Effector CD8-positive, alpha-beta T cell (primary cell): ENCODE data around the gene CACNG1.

ENCODE experiments used
- DNase-seq: peaks from one replicate; lab custom pipeline; 2025; lab: John Stamatoyannopoulos, UW
- total RNA-seq, 4 experiments: gene quantifications; one replicate each; lab custom pipeline; 2026; lab: John Stamatoyannopoulos, UW

Gene CACNG1
- total RNA-seq, result 0 reads per million in 4 experiments

GRCh38 chr17:67044016-67044772 is at the start of gene CACNG1:
Gene CACNG1 (plus strand): TSS chr17:67044554. CDS start chr17:67044661, 107 bp downstream.
- no peak for DNase-seq

GRCh38 chr17:66994930-66995535 is 49.3 kb upstream of the CACNG1 start:
- DNase-seq, result no peak

GRCh38 chr17:66995944-66996343 is 48.4 kb upstream of the CACNG1 start:
- DNase-seq, result no peak

- no peak for DNase-seq
Observed at GRCh38 chr17:66996926-66997325, 47.4 kb upstream of the CACNG1 start.

- DNase-seq, result no peak
Observed at GRCh38 chr17:67003231-67003630, 41.1 kb upstream of the CACNG1 start.

GRCh38 chr17:67004181-67004580 is 40.2 kb upstream of the CACNG1 start:
- no peak for DNase-seq

GRCh38 chr17:67007266-67007665 is 37.1 kb upstream of the CACNG1 start:
- DNase-seq, result no peak

GRCh38 chr17:67008101-67008500 is 36.3 kb upstream of the CACNG1 start:
- DNase-seq, result no peak

GRCh38 chr17:67011527-67012175 is 32.7 kb upstream of the CACNG1 start:
- DNase-seq, result no peak

GRCh38 chr17:67013891-67014290 is 30.5 kb upstream of the CACNG1 start:
- no peak for DNase-seq

GRCh38 chr17:67015001-67015400 is 29.4 kb upstream of the CACNG1 start:
- DNase-seq, result no peak

GRCh38 chr17:67016039-67016762 is 28.2 kb upstream of the CACNG1 start:
- DNase-seq, result no peak

- DNase-seq, result no peak
Observed at GRCh38 chr17:67017910-67018309, 26.4 kb upstream of the CACNG1 start.

- DNase-seq, result no peak
Observed at GRCh38 chr17:67018471-67019434, 25.6 kb upstream of the CACNG1 start.

- DNase-seq, result no peak
Observed at GRCh38 chr17:67019809-67020208, 24.5 kb upstream of the CACNG1 start.

- no peak for DNase-seq
Observed at GRCh38 chr17:67020293-67020766, 24.0 kb upstream of the CACNG1 start.

- no peak for DNase-seq
Observed at GRCh38 chr17:67021196-67021595, 23.2 kb upstream of the CACNG1 start.

- no peak for DNase-seq
Observed at GRCh38 chr17:67021743-67022450, 22.5 kb upstream of the CACNG1 start.

- DNase-seq, result no peak
Observed at GRCh38 chr17:67022451-67022810, 21.9 kb upstream of the CACNG1 start.

GRCh38 chr17:67024736-67025135 is 19.6 kb upstream of the CACNG1 start:
- no peak for DNase-seq
